HG03439 (cell line): Measurements from ENCODE around the gene EIF1B.

Experiments
- ATAC-seq: cut with Tn5 transposase; IDR thresholded peaks from one replicate; pipeline ENCODE4 v1.9.1; 2021; ENCODE audit warnings: mild to moderate bottlenecking, moderate library complexity; ENCODE audit not compliant: unreplicated experiment

EIF1B gene

GRCh38 chr3:40308725-40309417 is 636 bp upstream of the EIF1B start:
- ATAC-seq = no peak

GRCh38 chr3:40309925-40310695 is 603 bp downstream of the EIF1B start:
- peak; percentile 20 for ATAC-seq

- ATAC-seq = no peak
Measured at GRCh38 chr3:40310705-40311104, 1.2 kb downstream of the EIF1B start.

GRCh38 chr3:40312661-40313226 is 3.2 kb downstream of the EIF1B start:
- ATAC-seq = no peak

- ATAC-seq = no peak
Measured at GRCh38 chr3:40313975-40314860, 4.7 kb downstream of the EIF1B start.

- peak; percentile 62 for ATAC-seq
Measured at GRCh38 chr3:40317061-40317855, 7.8 kb downstream of the EIF1B start.

- no peak for ATAC-seq
Measured at GRCh38 chr3:40321818-40322217, 12.3 kb downstream of the EIF1B start.

GRCh38 chr3:40323946-40324345 is 14.4 kb downstream of the EIF1B start:
- no peak for ATAC-seq

GRCh38 chr3:40324621-40325020 is 15.1 kb downstream of the EIF1B start:
- no peak for ATAC-seq

- ATAC-seq = no peak
Measured at GRCh38 chr3:40325465-40325864, 16.0 kb downstream of the EIF1B start.

- no peak for ATAC-seq
Measured at GRCh38 chr3:40328374-40328773, 18.9 kb downstream of the EIF1B start.

GRCh38 chr3:40329071-40329470 is 19.6 kb downstream of the EIF1B start:
- ATAC-seq = no peak

GRCh38 chr3:40332684-40333083 is 23.2 kb downstream of the EIF1B start:
- no peak for ATAC-seq

GRCh38 chr3:40333416-40333815 is 23.9 kb downstream of the EIF1B start:
- ATAC-seq = no peak

- no peak for ATAC-seq
Measured at GRCh38 chr3:40333852-40334251, 24.3 kb downstream of the EIF1B start.

GRCh38 chr3:40336101-40336500 is 26.6 kb downstream of the EIF1B start:
- no peak for ATAC-seq

GRCh38 chr3:40336511-40337135 is 27.1 kb downstream of the EIF1B start:
- ATAC-seq = no peak

- ATAC-seq = peak; percentile 75
Measured at GRCh38 chr3:40337136-40338108, 27.9 kb downstream of the EIF1B start.

GRCh38 chr3:40339871-40340270 is 30.4 kb downstream of the EIF1B start:
- ATAC-seq = no peak
